Fibroblast of the aortic adventitia (primary cell): ENCODE data around the gene EED. TPM values are rescaled to one million over a fixed set of nuclear protein-coding genes. Genes with fewer than 3 reads are reported as not detected.
"Not testable (repeated sequence)": the region's sequence is repeated elsewhere in the genome, so short reads cannot be mapped to it uniquely, and the experiment has no call there.

Experiments
- DNase-seq: peaks from one replicate; pipeline ENCODE4 v3.0.0-alpha.2; 2010; ENCODE audit warnings: low read depth
- H3K4me3 ChIP-seq: 2 replicates; pipeline ENCODE4 v1.5.1; 2011; ENCODE audit warnings: low read depth, mild to moderate bottlenecking, control low read depth, low read length, moderate library complexity
- total RNA-seq: library from RNA; depleted of rRNA; stranded (reverse); fragments of >200 nt; gene quantifications from 2 replicates; pipeline ENCODE4 v1.2.3, GENCODE V29; 2012; ENCODE audit warnings: low replicate concordance
- TF ChIP-seq, protein P1 (sequence below): IDR thresholded peaks from 2 replicates; pipeline ENCODE4 v1.5.1; 2011; ENCODE audit warnings: mild to moderate bottlenecking, low read length, control low read depth, inconsistent platforms; ENCODE audit not compliant: insufficient read depth

EED gene
- total RNA-seq, 1 donor = 24.7 TPM

- no peak for DNase-seq
- no peak overlapping the region for H3K4me3 ChIP-seq
- TF ChIP-seq, protein P1, sequence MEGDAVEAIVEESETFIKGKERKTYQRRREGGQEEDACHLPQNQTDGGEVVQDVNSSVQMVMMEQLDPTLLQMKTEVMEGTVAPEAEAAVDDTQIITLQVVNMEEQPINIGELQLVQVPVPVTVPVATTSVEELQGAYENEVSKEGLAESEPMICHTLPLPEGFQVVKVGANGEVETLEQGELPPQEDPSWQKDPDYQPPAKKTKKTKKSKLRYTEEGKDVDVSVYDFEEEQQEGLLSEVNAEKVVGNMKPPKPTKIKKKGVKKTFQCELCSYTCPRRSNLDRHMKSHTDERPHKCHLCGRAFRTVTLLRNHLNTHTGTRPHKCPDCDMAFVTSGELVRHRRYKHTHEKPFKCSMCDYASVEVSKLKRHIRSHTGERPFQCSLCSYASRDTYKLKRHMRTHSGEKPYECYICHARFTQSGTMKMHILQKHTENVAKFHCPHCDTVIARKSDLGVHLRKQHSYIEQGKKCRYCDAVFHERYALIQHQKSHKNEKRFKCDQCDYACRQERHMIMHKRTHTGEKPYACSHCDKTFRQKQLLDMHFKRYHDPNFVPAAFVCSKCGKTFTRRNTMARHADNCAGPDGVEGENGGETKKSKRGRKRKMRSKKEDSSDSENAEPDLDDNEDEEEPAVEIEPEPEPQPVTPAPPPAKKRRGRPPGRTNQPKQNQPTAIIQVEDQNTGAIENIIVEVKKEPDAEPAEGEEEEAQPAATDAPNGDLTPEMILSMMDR = peak; percentile 10
These were observed 29.8 kb upstream of the EED start for GRCh38 chr11:86214710-86215109.

DNA sequence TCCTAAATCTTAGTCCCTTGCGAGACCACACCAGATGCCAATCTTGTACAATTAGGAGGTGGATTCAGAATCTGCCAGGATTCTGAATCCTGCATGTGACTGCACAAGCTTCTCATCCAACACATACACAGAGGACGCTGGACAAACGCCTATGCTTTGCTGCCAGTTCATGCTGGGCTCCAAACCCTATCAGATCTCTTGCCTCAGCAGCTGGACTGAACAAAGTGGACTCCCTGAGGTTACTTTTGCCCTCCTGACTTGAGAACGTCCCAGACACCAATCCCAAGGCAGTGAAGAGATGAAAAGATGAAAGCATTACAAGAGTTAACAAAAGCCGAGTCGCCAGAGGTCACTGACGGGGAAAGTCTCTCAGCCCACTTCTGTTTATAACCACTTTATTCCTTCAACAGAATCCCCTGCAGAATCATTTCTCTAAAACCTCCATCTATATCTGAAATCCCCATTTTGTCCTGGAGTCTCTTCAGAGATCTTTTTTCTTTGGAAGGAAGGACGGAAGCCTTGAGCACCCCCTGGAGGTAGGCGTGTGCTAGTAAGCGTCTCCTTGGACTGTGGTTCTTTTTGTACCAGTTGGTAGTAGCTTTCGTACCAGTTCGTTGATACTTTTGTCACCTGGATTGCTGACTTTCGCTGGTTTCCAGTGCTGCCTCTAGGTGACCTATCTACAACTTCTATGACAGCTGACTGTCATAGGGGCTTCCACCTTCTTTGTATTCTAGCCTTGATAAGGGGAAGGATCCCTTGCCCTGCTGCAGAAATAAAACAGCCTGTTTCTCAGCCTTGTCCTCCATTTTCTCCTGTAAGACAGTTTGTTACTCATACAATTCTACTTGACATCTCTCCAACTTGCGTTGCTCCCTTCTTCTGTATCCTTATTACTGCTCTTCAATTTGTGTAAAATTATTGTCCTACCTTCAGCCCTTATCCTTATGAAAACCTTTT lies 26.1 kb upstream of the EED start:
- TF ChIP-seq, protein P1 = peak; percentile 96
- peak overlapping the region; percentile 45 for H3K4me3 ChIP-seq
- DNase-seq = peak; percentile 87

GRCh38 chr11:86219311-86220193 lies 25.0 kb upstream of the EED start:
- no peak for DNase-seq
- no peak overlapping the region for H3K4me3 ChIP-seq
- TF ChIP-seq, protein P1 = no peak

GRCh38 chr11:86220653-86221052 lies 23.9 kb upstream of the EED start:
- TF ChIP-seq, protein P1 = no peak
- H3K4me3 ChIP-seq = no peak overlapping the region
- DNase-seq = no peak

DNA sequence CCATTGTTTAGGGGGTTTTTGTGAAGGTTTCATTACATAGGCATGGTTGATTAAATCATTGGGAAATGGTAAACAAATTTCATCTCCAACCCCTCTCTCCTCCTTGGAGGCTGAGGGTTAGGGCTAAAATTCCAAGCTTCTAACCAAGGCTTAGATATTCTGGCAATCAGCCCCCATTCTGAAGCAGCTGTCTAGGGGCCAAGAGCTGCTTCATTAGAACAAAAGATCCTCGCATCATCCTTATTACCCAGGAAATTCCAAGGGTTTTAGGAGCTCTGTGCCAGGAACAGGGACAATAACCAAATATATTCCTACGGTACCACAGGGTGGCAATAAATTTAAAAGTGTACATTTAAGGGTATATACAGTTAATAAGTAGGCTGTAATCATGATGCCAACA lies 22.5 kb upstream of the EED start:
- TF ChIP-seq, protein P1 = no peak
- DNase-seq = peak; percentile 52
- no peak overlapping the region for H3K4me3 ChIP-seq

- not testable (repeated sequence) for H3K4me3 ChIP-seq, DNase-seq
These were observed 20.0 kb upstream of the EED start for GRCh38 chr11:86224575-86224974.

GRCh38 chr11:86225344-86225743 lies 19.2 kb upstream of the EED start:
- DNase-seq, H3K4me3 ChIP-seq: not testable (repeated sequence)
